ENCODE data around the gene APBB2. TPM values are rescaled to one million over a fixed set of nuclear protein-coding genes. Genes with fewer than 3 reads are reported as not detected.

The APBB2 gene
- total RNA-seq, 1 donor = 92.3 TPM

DNA sequence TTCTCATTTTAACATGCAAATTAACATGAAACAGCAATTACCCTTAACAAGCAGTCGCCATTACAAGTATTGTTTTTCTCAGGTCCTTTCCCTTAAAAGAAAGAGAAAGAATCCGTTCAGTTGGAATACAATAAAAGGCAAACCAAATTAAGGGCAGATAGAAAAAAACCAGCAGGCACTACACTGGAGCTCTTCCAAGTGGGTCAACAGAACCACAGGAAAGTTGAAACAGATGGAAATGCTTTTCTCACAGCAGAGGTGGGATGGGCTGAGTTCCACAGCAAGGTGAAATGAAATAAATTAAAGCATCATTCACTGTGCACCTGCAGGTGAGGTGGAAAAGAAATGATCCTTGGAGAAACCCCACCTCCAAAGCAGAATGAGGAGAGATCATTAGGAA, 102.6 kb downstream of the APBB2 start:
- no peak overlapping the region for H3K4me2 ChIP-seq (ENCODE audit: insufficient read depth, low read length)
- H2AFZ ChIP-seq (ENCODE audit: low read length) = no peak overlapping the region
- TF ChIP-seq, protein P1, sequence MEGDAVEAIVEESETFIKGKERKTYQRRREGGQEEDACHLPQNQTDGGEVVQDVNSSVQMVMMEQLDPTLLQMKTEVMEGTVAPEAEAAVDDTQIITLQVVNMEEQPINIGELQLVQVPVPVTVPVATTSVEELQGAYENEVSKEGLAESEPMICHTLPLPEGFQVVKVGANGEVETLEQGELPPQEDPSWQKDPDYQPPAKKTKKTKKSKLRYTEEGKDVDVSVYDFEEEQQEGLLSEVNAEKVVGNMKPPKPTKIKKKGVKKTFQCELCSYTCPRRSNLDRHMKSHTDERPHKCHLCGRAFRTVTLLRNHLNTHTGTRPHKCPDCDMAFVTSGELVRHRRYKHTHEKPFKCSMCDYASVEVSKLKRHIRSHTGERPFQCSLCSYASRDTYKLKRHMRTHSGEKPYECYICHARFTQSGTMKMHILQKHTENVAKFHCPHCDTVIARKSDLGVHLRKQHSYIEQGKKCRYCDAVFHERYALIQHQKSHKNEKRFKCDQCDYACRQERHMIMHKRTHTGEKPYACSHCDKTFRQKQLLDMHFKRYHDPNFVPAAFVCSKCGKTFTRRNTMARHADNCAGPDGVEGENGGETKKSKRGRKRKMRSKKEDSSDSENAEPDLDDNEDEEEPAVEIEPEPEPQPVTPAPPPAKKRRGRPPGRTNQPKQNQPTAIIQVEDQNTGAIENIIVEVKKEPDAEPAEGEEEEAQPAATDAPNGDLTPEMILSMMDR (IDR thresholded peaks at IDR 0.05; ENCODE audit: extremely low read depth, low read depth, low read length) = no peak
- no peak overlapping the region for H3K27ac ChIP-seq (ENCODE audit: low read depth, low read length)
- H3K9me3 ChIP-seq (ENCODE audit: low read depth, low read length) = no peaks in the 10 kb centered on the region
- peaks cover 18% of the 10 kb centered on the region for H4K20me1 ChIP-seq (ENCODE audit: insufficient read depth, low read length)
- H3K4me1 ChIP-seq (ENCODE audit: insufficient read depth, low read length) = no peaks in the 10 kb centered on the region
- DNase-seq (ENCODE audit: insufficient read length, low spot score, missing footprints) = no peak
- no peaks in the 10 kb centered on the region for H3K27me3 ChIP-seq (ENCODE audit: insufficient read depth, low read length)
- H3K4me3 ChIP-seq (ENCODE audit: insufficient read depth, low read length) = no peak overlapping the region
- peaks cover 72% of the 10 kb centered on the region for H3K79me2 ChIP-seq (ENCODE audit: insufficient read depth, low read length)
- peaks cover 3% of the 10 kb centered on the region for H3K36me3 ChIP-seq (ENCODE audit: insufficient read depth, low read length)

DNA sequence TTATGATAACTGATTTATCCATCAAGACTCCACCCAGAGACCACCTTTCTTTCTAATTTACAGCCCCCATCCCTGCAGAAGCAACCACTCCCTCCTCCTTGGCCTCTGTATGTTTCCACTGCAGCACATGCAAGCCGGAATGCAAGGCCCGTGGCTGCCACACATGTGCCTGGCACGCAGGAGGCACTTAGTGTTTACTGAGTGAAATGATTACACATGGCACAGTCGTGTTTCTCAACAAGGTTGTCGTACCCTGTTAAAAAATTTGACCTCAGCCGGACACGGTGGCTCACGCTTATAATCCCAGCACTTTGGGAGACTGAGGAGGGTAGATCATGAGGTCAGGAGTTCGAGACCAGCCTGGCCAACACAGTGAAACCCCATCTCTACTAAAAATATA, 104.3 kb downstream of the APBB2 start:
- Histone ChIP-seq H3K36me3 (ENCODE audit: insufficient read depth, low read length) (peaks cover 3% of the 10 kb centered on the region), H2AFZ (ENCODE audit: low read length) (no peak overlapping the region), H3K4me2 (ENCODE audit: insufficient read depth, low read length) (no peak overlapping the region), H3K9me3 (ENCODE audit: low read depth, low read length) (no peaks in the 10 kb centered on the region), H3K27me3 (ENCODE audit: insufficient read depth, low read length) (no peaks in the 10 kb centered on the region), H4K20me1 (ENCODE audit: insufficient read depth, low read length) (peaks cover 18% of the 10 kb centered on the region), H3K79me2 (ENCODE audit: insufficient read depth, low read length) (peaks cover 75% of the 10 kb centered on the region), H3K4me3 (ENCODE audit: insufficient read depth, low read length) (no peak overlapping the region), H3K27ac (ENCODE audit: low read depth, low read length) (no peak overlapping the region), H3K4me1 (ENCODE audit: insufficient read depth, low read length) (no peaks in the 10 kb centered on the region)
- DNase-seq (ENCODE audit: insufficient read length, low spot score, missing footprints) = no peak
- TF ChIP-seq, protein P1 (IDR thresholded peaks at IDR 0.05; ENCODE audit: extremely low read depth, low read depth, low read length) = no peak

DNA sequence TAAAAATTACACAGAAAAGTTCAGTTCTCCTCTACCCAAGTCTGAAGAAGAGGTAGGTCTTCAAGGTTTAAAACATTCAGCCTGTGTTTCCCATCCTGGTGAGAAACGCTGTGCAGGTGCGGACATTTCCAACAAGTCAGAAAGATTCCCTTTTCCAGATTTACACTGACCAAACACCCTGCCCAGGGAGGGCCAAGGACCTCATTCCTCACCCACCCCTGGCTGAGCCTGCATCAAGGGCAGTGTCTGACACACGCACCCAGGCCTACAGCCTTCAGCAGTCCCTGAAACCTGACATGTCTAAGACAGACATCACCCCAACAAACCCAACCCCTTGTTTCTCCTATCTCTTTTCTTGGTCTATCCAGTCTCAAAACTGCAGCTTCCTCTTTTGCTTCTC, 105.9 kb downstream of the APBB2 start:
- Histone ChIP-seq H2AFZ (ENCODE audit: low read length) (no peak overlapping the region), H3K36me3 (ENCODE audit: insufficient read depth, low read length) (peaks cover 3% of the 10 kb centered on the region), H3K27me3 (ENCODE audit: insufficient read depth, low read length) (no peaks in the 10 kb centered on the region), H3K4me1 (ENCODE audit: insufficient read depth, low read length) (peaks cover 4% of the 10 kb centered on the region), H3K4me2 (ENCODE audit: insufficient read depth, low read length) (no peak overlapping the region), H4K20me1 (ENCODE audit: insufficient read depth, low read length) (peaks cover 13% of the 10 kb centered on the region), H3K27ac (ENCODE audit: low read depth, low read length) (no peak overlapping the region), H3K4me3 (ENCODE audit: insufficient read depth, low read length) (no peak overlapping the region), H3K9me3 (ENCODE audit: low read depth, low read length) (no peaks in the 10 kb centered on the region), H3K79me2 (ENCODE audit: insufficient read depth, low read length) (peaks cover 79% of the 10 kb centered on the region)
- TF ChIP-seq, protein P1 (IDR thresholded peaks at IDR 0.05; ENCODE audit: extremely low read depth, low read depth, low read length) = no peak
- no peak for DNase-seq (ENCODE audit: insufficient read length, low spot score, missing footprints)

DNA sequence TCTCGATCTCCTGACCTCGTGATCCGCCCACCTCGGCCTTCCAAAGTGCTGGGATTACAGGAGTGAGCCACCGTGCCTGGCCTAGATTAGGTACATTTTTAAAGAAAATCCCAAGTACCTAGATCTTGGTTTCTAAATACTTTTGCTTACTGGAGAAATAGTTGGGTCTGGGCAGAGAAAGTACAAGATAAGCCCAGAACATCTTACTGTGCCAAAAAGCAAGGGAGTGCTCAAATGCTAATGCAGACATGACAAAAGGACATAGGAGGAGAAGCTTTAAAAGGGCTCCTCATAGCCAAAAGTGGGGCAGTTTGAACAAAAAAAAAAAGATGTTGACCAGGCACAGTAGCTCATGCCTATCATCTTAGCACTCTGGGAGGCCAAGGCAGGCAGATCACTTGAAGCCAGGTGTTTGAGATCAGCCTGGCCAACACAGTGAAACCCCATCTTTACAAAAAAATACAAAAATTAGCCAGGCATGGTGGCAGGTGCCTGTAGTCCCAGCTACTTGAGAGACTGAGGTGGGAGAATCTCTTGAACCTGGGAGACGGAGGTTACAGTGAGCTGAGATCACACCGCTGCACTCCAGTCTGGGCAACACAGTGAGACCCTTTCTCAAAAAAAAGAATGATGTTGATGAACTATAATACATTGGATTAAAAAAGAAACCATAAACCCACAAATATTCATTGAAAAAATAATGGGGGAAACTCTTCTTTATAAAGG, 107.5 kb downstream of the APBB2 start:
- Histone ChIP-seq H3K4me1 (ENCODE audit: insufficient read depth, low read length) (peaks cover 8% of the 10 kb centered on the region), H2AFZ (ENCODE audit: low read length) (no peak overlapping the region)

More for the DNA sequence above, 107.5 kb downstream of the APBB2 start:
- peaks cover 8% of the 10 kb centered on the region for H4K20me1 ChIP-seq (ENCODE audit: insufficient read depth, low read length)
- no peak overlapping the region for H3K4me3 ChIP-seq (ENCODE audit: insufficient read depth, low read length)
- no peak overlapping the region for H3K27ac ChIP-seq (ENCODE audit: low read depth, low read length)
- DNase-seq (ENCODE audit: insufficient read length, low spot score, missing footprints) = peak; percentile 17
- TF ChIP-seq, protein P1 (IDR thresholded peaks at IDR 0.05; ENCODE audit: extremely low read depth, low read depth, low read length) = no peak
- no peak overlapping the region for H3K4me2 ChIP-seq (ENCODE audit: insufficient read depth, low read length)
- H3K79me2 ChIP-seq (ENCODE audit: insufficient read depth, low read length) = peaks cover 77% of the 10 kb centered on the region
- no peaks in the 10 kb centered on the region for H3K36me3 ChIP-seq (ENCODE audit: insufficient read depth, low read length)
- H3K27me3 ChIP-seq (ENCODE audit: insufficient read depth, low read length) = no peaks in the 10 kb centered on the region
- no peaks in the 10 kb centered on the region for H3K9me3 ChIP-seq (ENCODE audit: low read depth, low read length)

All from osteoblast (primary cell).